Duodenal mucosa (tissue), 2 donors: ENCODE results near the gene ACTN4.
A peak's percentile ranks its signal among the peaks of the same experiment; 100 is the strongest.

Source experiments
- H3K27ac ChIP-seq: one replicate; pipeline ENCODE4 v1.7.0; 2013; ENCODE audit warnings: low read depth, low read length
- H3K27me3 ChIP-seq, 2 donors: one replicate each; pipeline ENCODE4 v1.7.0; 2013; ENCODE audit warnings: low read length in 2 of 2, control low read depth in 1 of 2; ENCODE audit not compliant: insufficient read depth in 2 of 2, control insufficient read depth in 1 of 2
- H3K36me3 ChIP-seq, 2 donors: one replicate each; pipeline ENCODE4 v1.7.0; 2013; ENCODE audit warnings: low read length in 2 of 2, control low read depth in 1 of 2; ENCODE audit not compliant: insufficient read depth in 2 of 2, control insufficient read depth in 1 of 2
- H3K4me1 ChIP-seq, 2 donors: one replicate each; pipeline ENCODE4 v1.7.0; 2013; ENCODE audit warnings: low read length in 2 of 2, control low read depth in 1 of 2; ENCODE audit not compliant: insufficient read depth in 2 of 2, control insufficient read depth in 1 of 2
- H3K4me3 ChIP-seq, 2 donors: one replicate each; pipeline ENCODE4 v1.7.0; 2013; ENCODE audit warnings: low read length in 2 of 2, low read depth in 1 of 2
- H3K9ac ChIP-seq, 2 donors: one replicate each; pipeline ENCODE4 v1.7.0; 2013; ENCODE audit warnings: low read length in 2 of 2, low read depth in 1 of 2
- H3K9me3 ChIP-seq, 2 donors: one replicate each; pipeline ENCODE4 v1.7.0; 2013; ENCODE audit warnings: low read length in 2 of 2, control low read depth in 1 of 2; ENCODE audit not compliant: control insufficient read depth in 1 of 2

Gene ACTN4

GRCh38 chr19:38714354-38714778 lies 66.9 kb downstream of the ACTN4 start:
- peaks cover 62 to 96% of the 10 kb centered on the region in 2 donors for H3K36me3 ChIP-seq
- H3K9ac ChIP-seq, result no peak overlapping the region

GRCh38 chr19:38715555-38715954 lies 68.1 kb downstream of the ACTN4 start:
- H3K4me3 ChIP-seq, result no peak overlapping the region
- peaks cover 0 to 5% of the 10 kb centered on the region in 2 donors for H3K4me1 ChIP-seq
- H3K36me3 ChIP-seq, result peaks cover 62 to 96% of the 10 kb centered on the region in 2 donors
- no peak overlapping the region for H3K27ac ChIP-seq
- no peak overlapping the region for H3K9ac ChIP-seq
- H3K9me3 ChIP-seq, result no peaks in the 10 kb centered on the region
- no peaks in the 10 kb centered on the region for H3K27me3 ChIP-seq

More at GRCh38 chr19:38714354-38714778, 66.9 kb downstream of the ACTN4 start:
- H3K9me3 ChIP-seq, result no peaks in the 10 kb centered on the region
- peak overlapping the region; percentile 28 for H3K27ac ChIP-seq
- H3K27me3 ChIP-seq, result no peaks in the 10 kb centered on the region
- peaks cover 0 to 8% of the 10 kb centered on the region in 2 donors for H3K4me1 ChIP-seq
- H3K4me3 ChIP-seq, result no peak overlapping the region

GRCh38 chr19:38717051-38717450 lies 69.6 kb downstream of the ACTN4 start:
- H3K4me1 ChIP-seq, result peaks cover 0 to 4% of the 10 kb centered on the region in 2 donors
- no peak overlapping the region for H3K9ac ChIP-seq
- no peak overlapping the region for H3K27ac ChIP-seq
- H3K27me3 ChIP-seq, result no peaks in the 10 kb centered on the region
- no peak overlapping the region for H3K4me3 ChIP-seq
- H3K36me3 ChIP-seq, result peaks cover 61 to 96% of the 10 kb centered on the region in 2 donors
- H3K9me3 ChIP-seq, result no peaks in the 10 kb centered on the region

GRCh38 chr19:38717855-38718254 lies 70.4 kb downstream of the ACTN4 start:
- H3K9me3 ChIP-seq, result no peaks in the 10 kb centered on the region
- H3K9ac ChIP-seq, result no peak overlapping the region
- H3K4me1 ChIP-seq, result peaks cover 0 to 4% of the 10 kb centered on the region in 2 donors
- peaks cover 61 to 96% of the 10 kb centered on the region in 2 donors for H3K36me3 ChIP-seq
- no peaks in the 10 kb centered on the region for H3K27me3 ChIP-seq
- H3K27ac ChIP-seq, result no peak overlapping the region
- H3K4me3 ChIP-seq, result no peak overlapping the region

GRCh38 chr19:38718747-38719543 lies 71.5 kb downstream of the ACTN4 start:
- Histone ChIP-seq H3K27me3 (no peaks in the 10 kb centered on the region), H3K4me3 (no peak overlapping the region), H3K36me3 (peaks cover 69 to 96% of the 10 kb centered on the region in 2 donors), H3K9me3 (no peaks in the 10 kb centered on the region), H3K27ac (peak overlapping the region; percentile 44), H3K9ac (no peak overlapping the region), H3K4me1 (peaks cover 0 to 2% of the 10 kb centered on the region in 2 donors)

- H3K27me3 ChIP-seq, result no peaks in the 10 kb centered on the region
- H3K9me3 ChIP-seq, result no peaks in the 10 kb centered on the region
- H3K4me3 ChIP-seq, result no peak overlapping the region
- peak overlapping the region; percentile 44 for H3K27ac ChIP-seq
- no peaks in the 10 kb centered on the region for H3K4me1 ChIP-seq
- H3K9ac ChIP-seq, result no peak overlapping the region
- H3K36me3 ChIP-seq, result peaks cover 69 to 96% of the 10 kb centered on the region in 2 donors
These were observed 72.5 kb downstream of the ACTN4 start for GRCh38 chr19:38719761-38720558.

GRCh38 chr19:38720559-38721236 lies 73.2 kb downstream of the ACTN4 start:
- no peak overlapping the region for H3K9ac ChIP-seq

GRCh38 chr19:38721496-38721895 lies 74.0 kb downstream of the ACTN4 start:
- Histone ChIP-seq H3K9me3 (no peaks in the 10 kb centered on the region), H3K27me3 (no peaks in the 10 kb centered on the region), H3K36me3 (peaks cover 81 to 100% of the 10 kb centered on the region in 2 donors), H3K27ac (peak overlapping the region; percentile 48), H3K9ac (no peak overlapping the region), H3K4me3 (no peak overlapping the region), H3K4me1 (no peaks in the 10 kb centered on the region)

More at GRCh38 chr19:38720559-38721236, 73.2 kb downstream of the ACTN4 start:
- H3K9me3 ChIP-seq, result no peaks in the 10 kb centered on the region
- peaks cover 76 to 98% of the 10 kb centered on the region in 2 donors for H3K36me3 ChIP-seq
- H3K27me3 ChIP-seq, result no peaks in the 10 kb centered on the region
- H3K4me1 ChIP-seq, result no peaks in the 10 kb centered on the region
- H3K4me3 ChIP-seq, result no peak overlapping the region
- no peak overlapping the region for H3K27ac ChIP-seq

- H3K27me3 ChIP-seq, result no peaks in the 10 kb centered on the region
- peaks cover 81 to 100% of the 10 kb centered on the region in 2 donors for H3K36me3 ChIP-seq
- H3K9ac ChIP-seq, result no peak overlapping the region
- no peaks in the 10 kb centered on the region for H3K4me1 ChIP-seq
- H3K9me3 ChIP-seq, result no peaks in the 10 kb centered on the region
- H3K4me3 ChIP-seq, result no peak overlapping the region
- peak overlapping the region; percentile 48 for H3K27ac ChIP-seq
These were observed 74.7 kb downstream of the ACTN4 start for GRCh38 chr19:38721979-38722773.
